K562 (cell line): ENCODE measurements around the gene NLK. TPM values are rescaled to one million over a fixed set of nuclear protein-coding genes. Genes with fewer than 3 reads are reported as not detected.

Experiments
- ATAC-seq: fragments of 200-7000 bp; cut with Tn5 transposase; 3 replicates; pipeline ENCODE4 v1.9.1; 2020; ENCODE audit warnings: moderate library complexity
- BruUV-seq: library from RNA; stranded (reverse); fragments of 400-500 nt; replicated peaks from 2 replicates; lab custom pipeline; 2021; lab: Mats Ljungman, UMichigan
- CTCF ChIA-PET: fragments of 300-600 bp; formaldehyde crosslinking; extraction: SDS; loops from one replicate; lab custom pipeline; 2021; ENCODE audit warnings: low intra/inter-chr PET ratio; lab: Yijun Ruan, JAX
- POLR2A ChIA-PET: fragments of 300-600, 350-650 bp; sonication (Branson Sonifier 250); formaldehyde crosslinking; extraction: SDS; loops from one replicate; lab custom pipeline; 2021; ENCODE audit warnings: antibody characterized with exemption, inconsistent platforms; lab: Yijun Ruan, JAX
- DNase-seq, 4 experiments: peaks; one replicate each; pipeline versions ENCODE4 v3.0.0 to v3.0.0-alpha.2; 2011 to 2018; ENCODE audit warnings: low spot score in 3 of 4, mixed read lengths in 3 of 4; ENCODE audit errors: extremely low read depth in 1 of 4
- FAIRE-seq: peaks from 2 replicates; lab custom pipeline; 2011; peaks lifted over from hg19 to GRCh38; lab: Jason Lieb, UNC
- H2AFZ ChIP-seq: 2 replicates; pipeline ENCODE4 v1.6.0; 2011; ENCODE audit warnings: low read depth, low read length, control low read depth, inconsistent platforms
- H3K27ac ChIP-seq: fragments of 200-600 bp; 3 replicates; pipeline ENCODE4 v1.8.0; 2011; ENCODE audit warnings: low read depth, mild to moderate bottlenecking, control low read depth, inconsistent platforms, low read length, moderate library complexity, mixed read lengths; ENCODE audit errors: extremely low read depth
- H3K27me3 ChIP-seq, 2 experiments: fragments of 300-600 bp in 1 of 2; 2 replicates in 1 of 2; 3 replicates in 1 of 2; pipeline versions ENCODE4 v1.6.0 to v1.8.0; 2011; ENCODE audit warnings: inconsistent platforms in 2 of 2, low read length in 2 of 2, mild to moderate bottlenecking in 1 of 2, mixed read lengths in 1 of 2, moderate library complexity in 1 of 2; ENCODE audit not compliant: control insufficient read depth in 2 of 2, insufficient read depth in 2 of 2
- H3K36me3 ChIP-seq: fragments of 300-600 bp; 3 replicates; pipeline ENCODE4 v1.8.0; 2011; ENCODE audit warnings: mild to moderate bottlenecking, low read length, inconsistent platforms; ENCODE audit not compliant: control insufficient read depth, insufficient read depth
- H3K4me1 ChIP-seq, 2 experiments: fragments of 200-600 bp in 1 of 2; replicated peaks in 1 of 2; 2 replicates in 1 of 2; 3 replicates in 1 of 2; pipeline versions ENCODE4 v1.5.1 to v1.8.0; 2011; ENCODE audit warnings: inconsistent platforms in 2 of 2, low read length in 2 of 2, mild to moderate bottlenecking in 1 of 2, mixed read lengths in 1 of 2, moderate library complexity in 1 of 2; ENCODE audit not compliant: control insufficient read depth in 2 of 2, insufficient read depth in 2 of 2
- H3K4me2 ChIP-seq: 2 replicates; pipeline ENCODE4 v1.6.1; 2011; ENCODE audit warnings: low read length, control low read depth, inconsistent platforms, mixed read lengths; ENCODE audit not compliant: insufficient read depth
- H3K4me3 ChIP-seq: fragments of 200-600 bp; sonication (generic), shearing (Covaris generic); 2 replicates; pipeline ENCODE4 v1.5.1; 2016; ENCODE audit warnings: control low read depth, inconsistent platforms
- H3K79me2 ChIP-seq: fragments of 200-600 bp; 3 replicates; pipeline ENCODE4 v1.8.0; 2011; ENCODE audit warnings: low read length, inconsistent platforms; ENCODE audit not compliant: control insufficient read depth, insufficient read depth
- H3K9ac ChIP-seq, 2 experiments: 2 replicates each; pipeline versions ENCODE4 v1.6.0 to v1.6.1; 2011; ENCODE audit warnings: low read depth in 2 of 2, low read length in 2 of 2, control low read depth in 1 of 2, inconsistent platforms in 1 of 2, mild to moderate bottlenecking in 1 of 2, mixed read lengths in 1 of 2; ENCODE audit not compliant: insufficient read depth in 1 of 2
- H3K9me1 ChIP-seq: one replicate; pipeline ENCODE4 v1.6.0; 2011; ENCODE audit warnings: inconsistent platforms, mild to moderate bottlenecking, low read length, moderate library complexity; ENCODE audit not compliant: control insufficient read depth, insufficient read depth
- H3K9me3 ChIP-seq: replicated peaks from 2 replicates; pipeline ENCODE4 v1.5.1; 2011; ENCODE audit warnings: low read depth, low read length, inconsistent platforms; ENCODE audit not compliant: control insufficient read depth, insufficient read depth
- H4K20me1 ChIP-seq: replicated peaks from 2 replicates; pipeline ENCODE4 v1.6.1; 2011; ENCODE audit warnings: low read length, inconsistent platforms, mixed read lengths; ENCODE audit not compliant: control insufficient read depth, insufficient read depth
- ASH1L ChIP-seq: fragments of 450-650 bp; IDR thresholded peaks from 2 replicates; pipeline ENCODE4 v1.6.1; 2018; ENCODE audit warnings: borderline replicate concordance, mild to moderate bottlenecking, low read depth; ENCODE audit not compliant: partially characterized antibody
- MEIS2 ChIP-seq: fragments of 450-650 bp; IDR thresholded peaks from 2 replicates; pipeline ENCODE4 v1.6.1; 2014; ENCODE audit warnings: mild to moderate bottlenecking; ENCODE audit not compliant: partially characterized antibody
- POLR2G ChIP-seq: fragments of 200-400 bp; formaldehyde crosslinking; IDR thresholded peaks from 2 replicates; pipeline ENCODE4 v1.6.1; 2017; ENCODE audit warnings: low read depth, mild to moderate bottlenecking, antibody characterized with exemption, low read length, moderate library complexity
- RBFOX2 ChIP-seq: fragments of 200-400 bp; formaldehyde crosslinking; IDR thresholded peaks from 2 replicates; pipeline ENCODE4 v1.6.1; 2017; ENCODE audit warnings: low read depth, mild to moderate bottlenecking, low read length, moderate library complexity
- RNF2 ChIP-seq: sonication (generic); IDR thresholded peaks from 2 replicates; pipeline ENCODE4 v1.6.1; 2016
- SOX6 ChIP-seq: fragments of 450-650 bp; IDR thresholded peaks from 2 replicates; pipeline ENCODE4 v1.6.1; 2014; ENCODE audit warnings: mild to moderate bottlenecking
- TARDBP ChIP-seq: fragments of 450-650 bp; IDR thresholded peaks from 2 replicates; pipeline ENCODE4 v1.6.1; 2016
- TBP ChIP-seq: optimal IDR thresholded peaks from 2 replicates; pipeline ENCODE3; 2011; ENCODE audit warnings: low read depth, low read length, improper control_type of control experiment
- TEAD4 ChIP-seq, 2 experiments: sonication (generic) in 1 of 2; formaldehyde crosslinking in 1 of 2; IDR thresholded peaks; 2 replicates each; pipeline versions ENCODE4 v1.6.1 to v1.8.0; 2012 to 2022; ENCODE audit warnings: borderline replicate concordance in 1 of 2, inconsistent platforms in 1 of 2, low read length in 1 of 2, mild to moderate bottlenecking in 1 of 2, missing genetic modification reagents in 1 of 2
- ZNF316 ChIP-seq: fragments of 450-650 bp; IDR thresholded peaks from 2 replicates; pipeline ENCODE4 v1.6.1; 2016
- WGBS: fragments of 100-300 bp; shearing (Covaris generic); methylation state at CpG from one replicate; pipeline ENCODE4 v1.1.6; 2016; ENCODE audit warnings: low coverage, mixed read lengths; ENCODE audit not compliant: insufficient coverage; ENCODE audit errors: missing lambda C conversion rate; 5-methylcytosine and 5-hydroxymethylcytosine counted together
- in situ Hi-C: fragments of 300-500 bp; cut with MboI; formaldehyde crosslinking; loops from 4 replicates; pipeline ENCODE4 v1.15.0; 2018; ENCODE audit warnings: inconsistent platforms, mixed read lengths
- intact Hi-C: fragments of 100-400 bp; cut with micrococcal nuclease; formaldehyde crosslinking; loops from 2 replicates; pipeline ENCODE4 v1.14.2; 2022
- polyA plus RNA-seq, 8 experiments: library from polyadenylated mRNA; depleted of rRNA in 4 of 8; stranded (reverse) in 5 of 8; unstranded in 3 of 8; fragments of >200 nt; fragmentation: Nextera tagmentation in 2 of 8; fragmentation: Illumina TruSeq in 1 of 8; extraction: Ambion mirVana in 2 of 8; extraction: Trizol in 1 of 8; gene quantifications; 2 replicates each; pipeline versions ENCODE4 v1.2.1 to v1.2.3, GENCODE V29; 2011 to 2014; ENCODE audit warnings: inconsistent platforms in 1 of 8, missing spikeins in 1 of 8
- total RNA-seq, 7 experiments: library from RNA; depleted of rRNA in 6 of 7; stranded (reverse); fragments of >200 nt in 6 of 7; fragmentation: Illumina TruSeq in 2 of 7; extraction: Trizol in 2 of 7; gene quantifications; 2 replicates each; pipeline versions ENCODE4 v1.2.1 to v1.2.3, GENCODE V29; 2011 to 2021; ENCODE audit warnings: low replicate concordance in 1 of 7
- TF ChIP-seq, protein P1 (sequence below), 2 experiments: fragments of 150-350 bp in 1 of 2; IDR thresholded peaks; 2 replicates each; pipeline ENCODE4 v1.6.1; 2012 to 2016; ENCODE audit warnings: low read depth in 2 of 2, low read length in 2 of 2, mild to moderate bottlenecking in 1 of 2, moderate library complexity in 1 of 2
- TF ChIP-seq, protein P2 (sequence below): fragments of 450-650 bp; formaldehyde crosslinking; IDR thresholded peaks from 2 replicates; pipeline ENCODE4 v1.4.0; 2022; ENCODE audit warnings: missing genetic modification characterization
- TF ChIP-seq, protein P3 (sequence below), 2 experiments: fragments of 450-650 bp in 1 of 2; IDR thresholded peaks; 2 replicates each; pipeline ENCODE4 v1.6.1; 2011 to 2017; ENCODE audit warnings: low read depth in 2 of 2, antibody characterized with exemption in 1 of 2, borderline replicate concordance in 1 of 2, low read length in 1 of 2, mild to moderate bottlenecking in 1 of 2, mixed read lengths in 1 of 2; ENCODE audit not compliant: control insufficient read depth in 1 of 2

The NLK gene
- total and polyA plus RNA-seq, 9 of the 15 experiments (the other 6 are each of a cell fraction or from before 2014, with no cell fraction given): 10.9 to 59.6 (median 26.7) TPM

DNA sequence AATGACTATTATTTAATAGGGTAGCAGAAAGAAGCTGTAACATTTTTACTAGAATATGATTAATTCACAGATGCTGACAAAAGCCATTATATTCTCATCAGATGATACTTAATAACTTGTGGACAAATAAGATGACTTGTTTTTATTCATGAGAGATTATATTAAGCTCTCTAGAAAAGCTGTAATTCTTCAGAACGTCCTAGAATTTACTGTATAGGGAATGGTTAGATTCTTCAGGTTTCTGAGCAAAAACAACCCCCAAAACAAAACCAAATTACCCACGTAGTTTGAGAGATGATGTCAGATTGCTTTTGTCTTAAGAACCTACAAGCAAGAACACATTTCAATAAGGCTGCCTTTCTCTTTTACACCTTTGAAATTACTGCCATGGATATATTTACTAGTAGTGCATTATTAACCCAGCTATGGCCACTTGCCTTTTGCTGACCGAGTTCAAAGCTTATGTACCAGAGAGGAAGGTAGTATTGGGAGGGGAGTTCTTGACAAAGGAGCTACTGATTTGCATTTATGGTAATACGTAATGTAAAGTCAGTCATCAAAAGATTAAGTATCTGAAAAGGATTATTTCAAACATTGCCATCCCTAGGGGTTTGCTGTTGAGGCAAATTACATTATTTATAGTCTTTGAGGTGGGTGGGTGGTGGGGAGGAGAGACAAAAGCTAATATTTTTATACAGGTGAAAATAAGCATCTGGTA is 51.7 kb downstream of the NLK start:
- DNase-seq (no peak), FAIRE-seq (no peak), ATAC-seq (peak; percentile 47)
- peaks cover 0 to 6% of the 10 kb centered on the region in 2 experiments; a peak in 2 of 5 replicates for H3K4me1 ChIP-seq
- WGBS: 56% methylated on average over 4 of the region's 4 CpGs
- in situ Hi-C loops: no loop called here
- ChIA-PET CTCF (no interaction called here), POLR2A (interaction anchor here (0.6 to 2.2 kb wide), 8 partner anchors 8 to 689 kb away, joined by 3 to 13 read pairs (median 3); no protein-coding TSS in a partner anchor)
- no peak overlapping the region for H3K4me2 ChIP-seq
- intact Hi-C loops: no loop called here
- H2AFZ ChIP-seq: no peak overlapping the region
- no peak overlapping the region for H3K9ac ChIP-seq
- no peaks in the 10 kb centered on the region for H3K27me3 ChIP-seq
- no peaks in the 10 kb centered on the region for H3K36me3 ChIP-seq
- no peaks in the 10 kb centered on the region for H3K9me1 ChIP-seq
- H3K79me2 ChIP-seq: peaks cover 76% of the 10 kb centered on the region
- no peaks in the 10 kb centered on the region for H4K20me1 ChIP-seq
- no peaks in the 10 kb centered on the region for H3K9me3 ChIP-seq
- H3K4me3 ChIP-seq: no peak overlapping the region
- peak overlapping the region; percentile 43; the same call in 1 of the 3 replicates for H3K27ac ChIP-seq
- TSS peak; percentile 97 for BruUV-seq
- peak; percentile 52 for TF ChIP-seq RBFOX2
- TF ChIP-seq MEIS2: no peak
- TF ChIP-seq TBP: peak; percentile 94
- TF ChIP-seq TEAD4 (IDR thresholded peaks at IDR 0.05; ENCODE audit: low read length): peak; percentile 67
- TF ChIP-seq TEAD4 (CRISPR knock-in tag; IDR thresholded peaks at IDR 0.05; ENCODE audit: borderline replicate concordance): no peak
- TF ChIP-seq, protein P1, sequence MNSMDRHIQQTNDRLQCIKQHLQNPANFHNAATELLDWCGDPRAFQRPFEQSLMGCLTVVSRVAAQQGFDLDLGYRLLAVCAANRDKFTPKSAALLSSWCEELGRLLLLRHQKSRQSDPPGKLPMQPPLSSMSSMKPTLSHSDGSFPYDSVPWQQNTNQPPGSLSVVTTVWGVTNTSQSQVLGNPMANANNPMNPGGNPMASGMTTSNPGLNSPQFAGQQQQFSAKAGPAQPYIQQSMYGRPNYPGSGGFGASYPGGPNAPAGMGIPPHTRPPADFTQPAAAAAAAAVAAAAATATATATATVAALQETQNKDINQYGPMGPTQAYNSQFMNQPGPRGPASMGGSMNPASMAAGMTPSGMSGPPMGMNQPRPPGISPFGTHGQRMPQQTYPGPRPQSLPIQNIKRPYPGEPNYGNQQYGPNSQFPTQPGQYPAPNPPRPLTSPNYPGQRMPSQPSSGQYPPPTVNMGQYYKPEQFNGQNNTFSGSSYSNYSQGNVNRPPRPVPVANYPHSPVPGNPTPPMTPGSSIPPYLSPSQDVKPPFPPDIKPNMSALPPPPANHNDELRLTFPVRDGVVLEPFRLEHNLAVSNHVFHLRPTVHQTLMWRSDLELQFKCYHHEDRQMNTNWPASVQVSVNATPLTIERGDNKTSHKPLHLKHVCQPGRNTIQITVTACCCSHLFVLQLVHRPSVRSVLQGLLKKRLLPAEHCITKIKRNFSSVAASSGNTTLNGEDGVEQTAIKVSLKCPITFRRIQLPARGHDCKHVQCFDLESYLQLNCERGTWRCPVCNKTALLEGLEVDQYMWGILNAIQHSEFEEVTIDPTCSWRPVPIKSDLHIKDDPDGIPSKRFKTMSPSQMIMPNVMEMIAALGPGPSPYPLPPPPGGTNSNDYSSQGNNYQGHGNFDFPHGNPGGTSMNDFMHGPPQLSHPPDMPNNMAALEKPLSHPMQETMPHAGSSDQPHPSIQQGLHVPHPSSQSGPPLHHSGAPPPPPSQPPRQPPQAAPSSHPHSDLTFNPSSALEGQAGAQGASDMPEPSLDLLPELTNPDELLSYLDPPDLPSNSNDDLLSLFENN (IDR thresholded peaks at IDR 0.05; ENCODE audit: low read depth in 2 of 2, low read length in 2 of 2): peak in 1 of 2 experiments; percentile 56; a peak in 1 of 4 replicates
- TF ChIP-seq ASH1L: no peak
- TF ChIP-seq, protein P2, sequence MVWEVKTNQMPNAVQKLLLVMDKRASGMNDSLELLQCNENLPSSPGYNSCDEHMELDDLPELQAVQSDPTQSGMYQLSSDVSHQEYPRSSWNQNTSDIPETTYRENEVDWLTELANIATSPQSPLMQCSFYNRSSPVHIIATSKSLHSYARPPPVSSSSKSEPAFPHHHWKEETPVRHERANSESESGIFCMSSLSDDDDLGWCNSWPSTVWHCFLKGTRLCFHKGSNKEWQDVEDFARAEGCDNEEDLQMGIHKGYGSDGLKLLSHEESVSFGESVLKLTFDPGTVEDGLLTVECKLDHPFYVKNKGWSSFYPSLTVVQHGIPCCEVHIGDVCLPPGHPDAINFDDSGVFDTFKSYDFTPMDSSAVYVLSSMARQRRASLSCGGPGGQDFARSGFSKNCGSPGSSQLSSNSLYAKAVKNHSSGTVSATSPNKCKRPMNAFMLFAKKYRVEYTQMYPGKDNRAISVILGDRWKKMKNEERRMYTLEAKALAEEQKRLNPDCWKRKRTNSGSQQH: no peak
- peak; percentile 46; the same call in 1 of the 2 replicates for TF ChIP-seq RNF2
- TF ChIP-seq POLR2G: 0 out of 2 replicates have a peak, but pooled peaks have one; percentile 29
- no peak for TF ChIP-seq TARDBP
- TF ChIP-seq ZNF316: 0 out of 2 replicates have a peak, but pooled peaks have one; percentile 21
- TF ChIP-seq, protein P3, sequence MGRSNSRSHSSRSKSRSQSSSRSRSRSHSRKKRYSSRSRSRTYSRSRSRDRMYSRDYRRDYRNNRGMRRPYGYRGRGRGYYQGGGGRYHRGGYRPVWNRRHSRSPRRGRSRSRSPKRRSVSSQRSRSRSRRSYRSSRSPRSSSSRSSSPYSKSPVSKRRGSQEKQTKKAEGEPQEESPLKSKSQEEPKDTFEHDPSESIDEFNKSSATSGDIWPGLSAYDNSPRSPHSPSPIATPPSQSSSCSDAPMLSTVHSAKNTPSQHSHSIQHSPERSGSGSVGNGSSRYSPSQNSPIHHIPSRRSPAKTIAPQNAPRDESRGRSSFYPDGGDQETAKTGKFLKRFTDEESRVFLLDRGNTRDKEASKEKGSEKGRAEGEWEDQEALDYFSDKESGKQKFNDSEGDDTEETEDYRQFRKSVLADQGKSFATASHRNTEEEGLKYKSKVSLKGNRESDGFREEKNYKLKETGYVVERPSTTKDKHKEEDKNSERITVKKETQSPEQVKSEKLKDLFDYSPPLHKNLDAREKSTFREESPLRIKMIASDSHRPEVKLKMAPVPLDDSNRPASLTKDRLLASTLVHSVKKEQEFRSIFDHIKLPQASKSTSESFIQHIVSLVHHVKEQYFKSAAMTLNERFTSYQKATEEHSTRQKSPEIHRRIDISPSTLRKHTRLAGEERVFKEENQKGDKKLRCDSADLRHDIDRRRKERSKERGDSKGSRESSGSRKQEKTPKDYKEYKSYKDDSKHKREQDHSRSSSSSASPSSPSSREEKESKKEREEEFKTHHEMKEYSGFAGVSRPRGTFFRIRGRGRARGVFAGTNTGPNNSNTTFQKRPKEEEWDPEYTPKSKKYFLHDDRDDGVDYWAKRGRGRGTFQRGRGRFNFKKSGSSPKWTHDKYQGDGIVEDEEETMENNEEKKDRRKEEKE (IDR thresholded peaks at IDR 0.05; ENCODE audit: borderline replicate concordance in 1 of 2, control insufficient read depth in 1 of 2, low read depth in 2 of 2, low read length in 1 of 2): peak in 1 of 2 experiments; percentile 92; a peak in 2 of 4 replicates
- TF ChIP-seq SOX6: no peak
